ENCODE data around the gene PTGES3L. TPM values are rescaled to one million over a fixed set of nuclear protein-coding genes. Genes with fewer than 3 reads are reported as not detected.

The PTGES3L gene
- total and polyA plus RNA-seq, 2 of the 13 experiments (the other 11 are each of a cell fraction or from before 2014, with no cell fraction given), result 1.2 to 2.9 TPM

DNA sequence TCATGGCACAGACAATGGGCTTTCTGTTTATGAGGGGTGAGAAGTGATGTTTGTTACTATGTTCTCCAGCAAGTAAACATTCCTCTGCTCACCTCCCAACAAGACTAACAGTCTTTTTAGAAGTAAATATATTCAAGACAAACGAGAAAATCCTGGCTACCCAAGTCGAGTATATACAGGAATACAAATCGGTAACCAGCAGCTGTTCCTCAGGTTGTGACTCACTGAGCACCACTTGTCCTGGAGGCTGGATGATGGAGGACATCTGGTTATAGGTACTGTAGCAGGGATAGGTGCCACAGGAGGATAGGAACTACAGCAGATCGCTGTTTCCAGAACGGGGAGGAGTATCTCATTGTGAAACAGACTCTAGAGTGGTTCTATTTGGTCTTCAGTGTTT lies 13.0 kb upstream of the PTGES3L start:
- Histone ChIP-seq H3K9ac (ENCODE audit: insufficient read depth, low read depth, low read length) (no peak overlapping the region), H4K20me1 (ENCODE audit: insufficient read depth, low read length) (no peaks in the 10 kb centered on the region), H3K9me3 (ENCODE audit: low read length) (no peaks in the 10 kb centered on the region), H3K27ac (ENCODE audit: extremely low read length, insufficient read depth, low read length) (no peak overlapping the region), H3K4me2 (ENCODE audit: low read depth, low read length) (no peak overlapping the region), H3K4me3 (replicated peaks in 1 of 3; ENCODE audit: insufficient read depth in 1 of 3, low read depth in 2 of 3, low read length in 3 of 3) (no peak overlapping the region), H2AFZ (ENCODE audit: low read length) (no peak overlapping the region), H3K27me3 (ENCODE audit: control insufficient read depth in 1 of 2, insufficient read depth in 2 of 2, low read length in 2 of 2) (no peaks in the 10 kb centered on the region), H3K79me2 (ENCODE audit: insufficient read depth, low read length) (no peaks in the 10 kb centered on the region), H3K36me3 (replicated peaks in 1 of 2; ENCODE audit: control insufficient read depth in 1 of 2, insufficient read depth in 2 of 2, low read length in 2 of 2) (peaks cover 21 to 52% of the 10 kb centered on the region in 2 experiments), H3K4me1 (ENCODE audit: insufficient read depth, low read length) (peaks cover 27% of the 10 kb centered on the region)
- CTCF ChIA-PET (ENCODE audit: low intra/inter-chr PET ratio, low total read pairs), result no interaction called here
- WGBS (ENCODE audit: low lambda C conversion rate), result 86% methylated on average over 5 of the region's 5 CpGs
- TSS peak; percentile 30 for BruUV-seq (replicated peaks)
- FAIRE-seq, result no peak
- in situ Hi-C loops (cut with HindIII; ENCODE audit: extremely low pct_ligation_motif_present, low pct_unique_long_range_greater_than_20kb), result no loop called here
- DNase-seq (ENCODE audit: low spot score), result no peak
- POLR2A ChIA-PET, result no interaction called here
- intact Hi-C loops (cut with micrococcal nuclease; ENCODE audit: unreplicated experiment), result no loop called here
- ATAC-seq, result no peak
- no peak for TF ChIP-seq SNAPC4 (CRISPR knock-in tag; IDR thresholded peaks at IDR 0.05)
- TF ChIP-seq ZNF512B (CRISPR knock-in tag; IDR thresholded peaks at IDR 0.05; ENCODE audit: borderline replicate concordance), result no peak
- TF ChIP-seq, protein P1, sequence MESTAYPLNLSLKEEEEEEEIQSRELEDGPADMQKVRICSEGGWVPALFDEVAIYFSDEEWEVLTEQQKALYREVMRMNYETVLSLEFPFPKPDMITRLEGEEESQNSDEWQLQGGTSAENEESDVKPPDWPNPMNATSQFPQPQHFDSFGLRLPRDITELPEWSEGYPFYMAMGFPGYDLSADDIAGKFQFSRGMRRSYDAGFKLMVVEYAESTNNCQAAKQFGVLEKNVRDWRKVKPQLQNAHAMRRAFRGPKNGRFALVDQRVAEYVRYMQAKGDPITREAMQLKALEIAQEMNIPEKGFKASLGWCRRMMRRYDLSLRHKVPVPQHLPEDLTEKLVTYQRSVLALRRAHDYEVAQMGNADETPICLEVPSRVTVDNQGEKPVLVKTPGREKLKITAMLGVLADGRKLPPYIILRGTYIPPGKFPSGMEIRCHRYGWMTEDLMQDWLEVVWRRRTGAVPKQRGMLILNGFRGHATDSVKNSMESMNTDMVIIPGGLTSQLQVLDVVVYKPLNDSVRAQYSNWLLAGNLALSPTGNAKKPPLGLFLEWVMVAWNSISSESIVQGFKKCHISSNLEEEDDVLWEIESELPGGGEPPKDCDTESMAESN (CRISPR knock-in tag; conservative IDR thresholded peaks at IDR 0.05), result no peak
- TF ChIP-seq, protein P2, sequence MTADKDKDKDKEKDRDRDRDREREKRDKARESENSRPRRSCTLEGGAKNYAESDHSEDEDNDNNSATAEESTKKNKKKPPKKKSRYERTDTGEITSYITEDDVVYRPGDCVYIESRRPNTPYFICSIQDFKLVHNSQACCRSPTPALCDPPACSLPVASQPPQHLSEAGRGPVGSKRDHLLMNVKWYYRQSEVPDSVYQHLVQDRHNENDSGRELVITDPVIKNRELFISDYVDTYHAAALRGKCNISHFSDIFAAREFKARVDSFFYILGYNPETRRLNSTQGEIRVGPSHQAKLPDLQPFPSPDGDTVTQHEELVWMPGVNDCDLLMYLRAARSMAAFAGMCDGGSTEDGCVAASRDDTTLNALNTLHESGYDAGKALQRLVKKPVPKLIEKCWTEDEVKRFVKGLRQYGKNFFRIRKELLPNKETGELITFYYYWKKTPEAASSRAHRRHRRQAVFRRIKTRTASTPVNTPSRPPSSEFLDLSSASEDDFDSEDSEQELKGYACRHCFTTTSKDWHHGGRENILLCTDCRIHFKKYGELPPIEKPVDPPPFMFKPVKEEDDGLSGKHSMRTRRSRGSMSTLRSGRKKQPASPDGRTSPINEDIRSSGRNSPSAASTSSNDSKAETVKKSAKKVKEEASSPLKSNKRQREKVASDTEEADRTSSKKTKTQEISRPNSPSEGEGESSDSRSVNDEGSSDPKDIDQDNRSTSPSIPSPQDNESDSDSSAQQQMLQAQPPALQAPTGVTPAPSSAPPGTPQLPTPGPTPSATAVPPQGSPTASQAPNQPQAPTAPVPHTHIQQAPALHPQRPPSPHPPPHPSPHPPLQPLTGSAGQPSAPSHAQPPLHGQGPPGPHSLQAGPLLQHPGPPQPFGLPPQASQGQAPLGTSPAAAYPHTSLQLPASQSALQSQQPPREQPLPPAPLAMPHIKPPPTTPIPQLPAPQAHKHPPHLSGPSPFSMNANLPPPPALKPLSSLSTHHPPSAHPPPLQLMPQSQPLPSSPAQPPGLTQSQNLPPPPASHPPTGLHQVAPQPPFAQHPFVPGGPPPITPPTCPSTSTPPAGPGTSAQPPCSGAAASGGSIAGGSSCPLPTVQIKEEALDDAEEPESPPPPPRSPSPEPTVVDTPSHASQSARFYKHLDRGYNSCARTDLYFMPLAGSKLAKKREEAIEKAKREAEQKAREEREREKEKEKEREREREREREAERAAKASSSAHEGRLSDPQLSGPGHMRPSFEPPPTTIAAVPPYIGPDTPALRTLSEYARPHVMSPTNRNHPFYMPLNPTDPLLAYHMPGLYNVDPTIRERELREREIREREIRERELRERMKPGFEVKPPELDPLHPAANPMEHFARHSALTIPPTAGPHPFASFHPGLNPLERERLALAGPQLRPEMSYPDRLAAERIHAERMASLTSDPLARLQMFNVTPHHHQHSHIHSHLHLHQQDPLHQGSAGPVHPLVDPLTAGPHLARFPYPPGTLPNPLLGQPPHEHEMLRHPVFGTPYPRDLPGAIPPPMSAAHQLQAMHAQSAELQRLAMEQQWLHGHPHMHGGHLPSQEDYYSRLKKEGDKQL (CRISPR knock-in tag; IDR thresholded peaks at IDR 0.05; ENCODE audit: low read depth), result no peak
- TF ChIP-seq EP300 (IDR thresholded peaks at IDR 0.05; ENCODE audit: low read depth in 2 of 2, low read length in 2 of 2), result no peak
- no peak for TF ChIP-seq EP300 (CRISPR knock-in tag; IDR thresholded peaks at IDR 0.05; ENCODE audit: borderline replicate concordance)

Measured in HepG2 (cell line).